Choroid plexus epithelial cell (primary cell): ENCODE measurements around the gene LAMA3.

Source experiments
- DNase-seq: peaks from one replicate; pipeline ENCODE4 v3.0.0-alpha.2; 2010; ENCODE audit warnings: low read depth
- H3K4me3 ChIP-seq: 2 replicates; pipeline ENCODE4 v1.5.1; 2011; ENCODE audit warnings: low read depth, mild to moderate bottlenecking, control low read depth, low read length, moderate library complexity
- CTCF ChIP-seq: conservative IDR thresholded peaks from 2 replicates; pipeline ENCODE4 v1.5.1; 2011; ENCODE audit warnings: low read depth, mild to moderate bottlenecking, control low read depth, inconsistent platforms, low read length, moderate library complexity

Gene LAMA3

GRCh38 chr18:23958036-23958435 lies 268.8 kb downstream of the LAMA3 start:
- H3K4me3 ChIP-seq, result no peak overlapping the region
- no peak for DNase-seq
- no peak for TF ChIP-seq CTCF

GRCh38 chr18:23963443-23964165 lies 274.4 kb downstream of the LAMA3 start:
- no peak for DNase-seq
- TF ChIP-seq CTCF, result peak; percentile 8

GRCh38 chr18:23964282-23965238 lies 275.3 kb downstream of the LAMA3 start:
- no peak for TF ChIP-seq CTCF
- H3K4me3 ChIP-seq, result no peak overlapping the region
- no peak for DNase-seq

More at GRCh38 chr18:23963443-23964165, 274.4 kb downstream of the LAMA3 start:
- H3K4me3 ChIP-seq, result no peak overlapping the region

GRCh38 chr18:23966909-23967308 lies 277.7 kb downstream of the LAMA3 start:
- no peak overlapping the region for H3K4me3 ChIP-seq
- no peak for TF ChIP-seq CTCF
- no peak for DNase-seq

- TF ChIP-seq CTCF, result no peak
- H3K4me3 ChIP-seq, result no peak overlapping the region
- no peak for DNase-seq
These were observed 278.3 kb downstream of the LAMA3 start for GRCh38 chr18:23967321-23968089.

GRCh38 chr18:23968638-23969604 lies 279.7 kb downstream of the LAMA3 start:
- TF ChIP-seq CTCF, result no peak
- DNase-seq, result no peak
- no peak overlapping the region for H3K4me3 ChIP-seq
